ENCODE measurements around the gene DGKI.

DNA sequence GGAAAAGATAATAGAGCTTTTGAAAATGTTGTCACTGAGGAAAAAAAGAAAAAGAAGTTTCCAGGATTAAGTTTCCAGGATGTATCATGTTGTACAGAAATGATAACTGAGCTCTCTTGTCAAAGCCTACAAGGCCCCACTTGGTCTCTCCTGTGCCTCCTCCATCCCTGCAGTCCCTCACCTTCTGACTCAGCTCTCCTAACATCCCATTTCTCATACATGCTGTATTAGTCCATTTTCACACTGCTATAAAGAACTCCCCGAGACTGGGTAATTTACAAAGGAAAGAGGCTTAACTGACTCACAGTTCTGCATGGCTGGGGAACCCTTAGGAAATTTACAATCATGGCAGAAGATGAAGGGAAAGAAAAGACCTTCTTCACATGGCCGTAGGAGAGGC, 3.8 kb upstream of the DGKI start:
- TF ChIP-seq, protein P1, sequence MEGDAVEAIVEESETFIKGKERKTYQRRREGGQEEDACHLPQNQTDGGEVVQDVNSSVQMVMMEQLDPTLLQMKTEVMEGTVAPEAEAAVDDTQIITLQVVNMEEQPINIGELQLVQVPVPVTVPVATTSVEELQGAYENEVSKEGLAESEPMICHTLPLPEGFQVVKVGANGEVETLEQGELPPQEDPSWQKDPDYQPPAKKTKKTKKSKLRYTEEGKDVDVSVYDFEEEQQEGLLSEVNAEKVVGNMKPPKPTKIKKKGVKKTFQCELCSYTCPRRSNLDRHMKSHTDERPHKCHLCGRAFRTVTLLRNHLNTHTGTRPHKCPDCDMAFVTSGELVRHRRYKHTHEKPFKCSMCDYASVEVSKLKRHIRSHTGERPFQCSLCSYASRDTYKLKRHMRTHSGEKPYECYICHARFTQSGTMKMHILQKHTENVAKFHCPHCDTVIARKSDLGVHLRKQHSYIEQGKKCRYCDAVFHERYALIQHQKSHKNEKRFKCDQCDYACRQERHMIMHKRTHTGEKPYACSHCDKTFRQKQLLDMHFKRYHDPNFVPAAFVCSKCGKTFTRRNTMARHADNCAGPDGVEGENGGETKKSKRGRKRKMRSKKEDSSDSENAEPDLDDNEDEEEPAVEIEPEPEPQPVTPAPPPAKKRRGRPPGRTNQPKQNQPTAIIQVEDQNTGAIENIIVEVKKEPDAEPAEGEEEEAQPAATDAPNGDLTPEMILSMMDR (IDR thresholded peaks at IDR 0.05): no peak
- TF ChIP-seq POLR2A (IDR thresholded peaks at IDR 0.05): no peak
